Heart right ventricle (tissue), 16 donors: Measurements from ENCODE around the gene RALGAPA2. TPM values are rescaled to one million over a fixed set of nuclear protein-coding genes. Genes with fewer than 3 reads are reported as not detected.

Experiments
- ATAC-seq, 8 donors: fragments of 200-7000 bp; cut with Tn5 transposase; one replicate each; pipeline ENCODE4 v1.9.1; 2020; ENCODE audit warnings: mild to moderate bottlenecking in 8 of 8, moderate library complexity in 8 of 8, moderate number of reproducible peaks in 1 of 8
- DNase-seq, 2 donors: peaks; one replicate each; pipeline ENCODE4 v3.0.0-alpha.2; 2020
- H3K27ac ChIP-seq, 10 donors: fragments of 200-600 bp; sonication (generic) in 2 of 10; one replicate each; pipeline versions ENCODE4 v1.5.0 to v1.8.0; 2020 to 2022; ENCODE audit warnings: mild to moderate bottlenecking in 3 of 10
- H3K27me3 ChIP-seq, 7 donors: fragments of 200-600 bp; one replicate each; pipeline ENCODE4 v1.8.0; 2021 to 2022; ENCODE audit warnings: mild to moderate bottlenecking in 2 of 7
- H3K36me3 ChIP-seq, 9 donors: fragments of 200-600 bp; sonication (generic) in 1 of 9; one replicate each; pipeline versions ENCODE4 v1.5.0 to v1.8.0; 2020 to 2022; ENCODE audit warnings: mild to moderate bottlenecking in 2 of 9
- H3K4me1 ChIP-seq, 9 donors: fragments of 200-600 bp; sonication (generic) in 1 of 9; one replicate each; pipeline versions ENCODE4 v1.5.0 to v1.8.0; 2020 to 2022; ENCODE audit warnings: mild to moderate bottlenecking in 4 of 9
- H3K4me3 ChIP-seq, 10 donors: fragments of 200-600 bp; sonication (generic) in 2 of 10; one replicate each; pipeline versions ENCODE4 v1.5.0 to v1.8.0; 2020 to 2022; ENCODE audit warnings: mild to moderate bottlenecking in 7 of 10, moderate library complexity in 2 of 10
- H3K9me3 ChIP-seq, 11 donors: fragments of 200-600 bp in 10 of 11; sonication (generic) in 2 of 11; one replicate each; pipeline versions ENCODE4 v1.5.0 to v1.8.0; 2013 to 2022; ENCODE audit warnings: mild to moderate bottlenecking in 2 of 11, control low read depth in 1 of 11, moderate library complexity in 1 of 11
- WGBS, 2 donors: extraction: QIAGEN DNeasy Blood & Tissue Kit; methylation state at CpG; one replicate each; pipeline ENCODE4 v1.1.7; 2013; ENCODE audit warnings: inconsistent platforms in 1 of 2; 5-methylcytosine and 5-hydroxymethylcytosine counted together
- intact Hi-C, 10 donors: fragments of 100-400 bp; cut with DNase I; formaldehyde crosslinking; loops; one replicate each; pipeline versions ENCODE4 v1.11.1 to v1.14.2; 2022
- polyA plus RNA-seq, 2 donors: library from polyadenylated mRNA; stranded (reverse); fragments of 200-250 nt; gene quantifications; one replicate each; pipeline ENCODE4 v1.2.3, GENCODE V29; 2013
- total RNA-seq, 10 donors: library from RNA; stranded (reverse); fragmentation: NEBNext Ultra II Directional in 3 of 10; extraction: Animal tissue kit (Norgen Biotek cat#: 25700) in 3 of 10; gene quantifications; one replicate each; pipeline versions ENCODE4 v1.2.1 to v1.2.4, GENCODE V29; 2021 to 2023
- TF ChIP-seq, protein P1 (sequence below), 9 donors: fragments of 200-600 bp; sonication (generic) in 2 of 9; IDR thresholded peaks; one replicate each; pipeline versions ENCODE4 v1.5.0 to v1.8.0; 2021 to 2022; ENCODE audit warnings: antibody characterized with exemption in 9 of 9, mild to moderate bottlenecking in 5 of 9, moderate library complexity in 1 of 9
- donor health status: Arrhythmogenic right ventricular cardiomyopathy.
- donor health status: ischemic (EF 13 %, LVEDD 7.1; RV severe dilation, severe dysfunction).
- donor health status: healthy with polysubstance abuse.
- donor health status: DM: no; HTN: yes; CAD: no.
- donor health status: DM: no; HTN: no; CAD: no.
- donor health status: ischemic (EF 25% LVEDD 6.9; RV normal size, moderate dysfunction).
- donor health status: ischemic (EF 25% LVEDD 5.7; RV mildly dilated, moderate dysfunction).
- donor health status: healthy.
- donor health status: DM: yes; HTN: yes; CAD: no.
- donor health status: Ischemic cardiomyopathy.
- donor health status: ischemic (EF 35%, LVEDD 5.7; RV mildly dilated, moderate dysfunction).
- donor health status: nonischemic (EF 11% LVEDD 7.7; RV severe dilation, severe dysfunction).
- donor health status: DM: yes; HTN: yes; CAD: no.
- donor health status: PGD.
- donor health status: ischemic (EF 29% LVEDD 5.4; RV normal size, mild dysfunction).
- donor health status: nonischemic (EF 23%, LVEDD 6.1; RV moderate dilation, normal function).

Gene RALGAPA2
- total and polyA plus RNA-seq, 12 donors = 4.1 to 26.8 (median 18.2) TPM

DNA sequence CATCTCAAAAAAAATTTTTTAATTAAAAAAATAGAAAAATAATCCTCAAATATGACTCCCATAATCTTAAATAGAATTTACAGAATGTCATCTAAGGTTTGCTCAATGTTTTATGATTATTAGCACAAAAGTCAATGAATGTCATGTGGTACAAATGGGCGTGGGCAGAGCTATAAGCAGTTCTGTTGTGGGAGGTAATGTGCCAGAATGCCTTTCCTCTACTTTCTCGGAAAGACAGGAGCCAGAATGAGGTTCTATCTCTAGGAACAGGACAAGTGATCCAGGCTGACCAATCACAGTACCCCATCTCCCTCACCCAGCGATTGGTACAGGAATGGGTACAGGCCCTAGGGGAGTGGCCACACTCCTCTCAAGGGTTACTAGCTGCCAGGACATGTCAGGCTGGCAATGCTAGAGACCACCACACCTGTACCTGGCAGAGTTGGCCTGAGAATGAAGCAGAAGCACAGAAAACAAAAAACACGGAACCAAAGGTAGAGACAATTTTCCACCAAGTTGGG lies 15.1 kb downstream of the RALGAPA2 start:
- intact Hi-C loops = loop anchor here in 1 of 10 donors (10.0 kb wide), 1 partner anchor 107 kb away; no protein-coding TSS in a partner anchor
- no peak overlapping the region for H3K27ac ChIP-seq
- no peak for ATAC-seq
- peaks cover 0 to 23% (median 6%) of the 10 kb centered on the region in 9 donors for H3K4me1 ChIP-seq
- H3K27me3 ChIP-seq = no peaks in the 10 kb centered on the region
- WGBS, 2 donors = 89 to 91% methylated on average over 4 of the region's 4 CpGs
- no peaks in the 10 kb centered on the region for H3K36me3 ChIP-seq
- DNase-seq = no peak
- H3K4me3 ChIP-seq = no peak overlapping the region
- peaks cover 0 to 4% (median 0%) of the 10 kb centered on the region in 11 donors for H3K9me3 ChIP-seq
- TF ChIP-seq, protein P1, sequence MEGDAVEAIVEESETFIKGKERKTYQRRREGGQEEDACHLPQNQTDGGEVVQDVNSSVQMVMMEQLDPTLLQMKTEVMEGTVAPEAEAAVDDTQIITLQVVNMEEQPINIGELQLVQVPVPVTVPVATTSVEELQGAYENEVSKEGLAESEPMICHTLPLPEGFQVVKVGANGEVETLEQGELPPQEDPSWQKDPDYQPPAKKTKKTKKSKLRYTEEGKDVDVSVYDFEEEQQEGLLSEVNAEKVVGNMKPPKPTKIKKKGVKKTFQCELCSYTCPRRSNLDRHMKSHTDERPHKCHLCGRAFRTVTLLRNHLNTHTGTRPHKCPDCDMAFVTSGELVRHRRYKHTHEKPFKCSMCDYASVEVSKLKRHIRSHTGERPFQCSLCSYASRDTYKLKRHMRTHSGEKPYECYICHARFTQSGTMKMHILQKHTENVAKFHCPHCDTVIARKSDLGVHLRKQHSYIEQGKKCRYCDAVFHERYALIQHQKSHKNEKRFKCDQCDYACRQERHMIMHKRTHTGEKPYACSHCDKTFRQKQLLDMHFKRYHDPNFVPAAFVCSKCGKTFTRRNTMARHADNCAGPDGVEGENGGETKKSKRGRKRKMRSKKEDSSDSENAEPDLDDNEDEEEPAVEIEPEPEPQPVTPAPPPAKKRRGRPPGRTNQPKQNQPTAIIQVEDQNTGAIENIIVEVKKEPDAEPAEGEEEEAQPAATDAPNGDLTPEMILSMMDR (IDR thresholded peaks at IDR 0.05) = no peak

DNA sequence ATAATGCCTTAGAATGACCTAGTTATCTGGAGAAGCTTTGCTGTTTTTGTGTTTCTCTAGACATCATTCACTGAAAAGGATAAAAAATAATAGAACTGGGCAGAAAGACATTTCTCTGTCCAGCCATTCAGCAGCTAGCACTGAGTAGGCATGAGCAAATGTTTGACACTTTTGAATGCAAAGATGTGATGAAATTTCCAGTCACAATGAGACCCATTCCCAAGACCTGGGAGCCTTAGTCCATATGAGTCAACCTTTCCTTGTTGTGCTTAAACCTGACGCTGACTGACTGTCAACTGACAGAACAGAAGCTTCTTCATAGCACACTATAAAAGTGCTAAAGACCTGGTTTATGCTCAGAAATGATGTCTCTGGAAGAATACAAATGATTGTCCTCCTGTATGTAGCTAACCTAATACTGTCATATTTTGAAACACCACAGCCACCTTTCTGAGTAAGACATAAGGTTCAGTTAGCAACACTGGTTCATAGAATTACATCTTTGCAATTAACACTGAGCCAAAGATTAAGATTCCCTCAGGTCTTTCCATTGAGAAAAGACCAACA lies 17.1 kb downstream of the RALGAPA2 start:
- TF ChIP-seq, protein P1 (IDR thresholded peaks at IDR 0.05) = no peak
- no peak for DNase-seq
- intact Hi-C loops = loop anchor here in 1 of 10 donors (10.0 kb wide), 1 partner anchor 109 kb away; no protein-coding TSS in a partner anchor
- Histone ChIP-seq H3K9me3 (peaks cover 0 to 4% (median 0%) of the 10 kb centered on the region in 11 donors), H3K27me3 (no peaks in the 10 kb centered on the region), H3K36me3 (no peaks in the 10 kb centered on the region), H3K4me1 (peaks cover 0 to 29% (median 10%) of the 10 kb centered on the region in 9 donors), H3K4me3 (no peak overlapping the region), H3K27ac (no peak overlapping the region)
- 94 to 96% methylated on average over 1 of the region's 1 CpG for WGBS, 2 donors
- ATAC-seq = no peak

DNA sequence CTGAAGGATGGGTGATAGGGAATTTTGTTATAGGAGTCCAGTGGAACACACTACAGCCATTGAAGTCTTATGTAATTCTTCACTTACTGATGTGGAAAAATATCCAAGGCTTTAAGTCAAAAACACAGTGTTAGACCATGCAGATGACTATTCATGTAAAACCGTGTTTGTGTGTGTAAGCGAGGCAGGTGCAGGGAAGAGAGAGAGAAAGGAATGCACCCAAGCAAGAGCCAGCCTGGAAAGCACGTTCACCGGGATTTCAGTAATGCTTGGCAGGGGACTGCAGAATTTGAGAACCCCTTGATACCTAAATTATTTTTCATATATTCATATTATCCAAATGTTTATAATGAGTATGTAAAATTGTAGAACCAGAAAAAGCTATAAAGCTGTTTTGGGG lies 17.9 kb downstream of the RALGAPA2 start:
- ATAC-seq (no peak), DNase-seq (no peak)
- no peak overlapping the region for H3K27ac ChIP-seq
- WGBS, 2 donors = 93% methylated on average over 4 of the region's 4 CpGs
- no peaks in the 10 kb centered on the region for H3K36me3 ChIP-seq
- no peak overlapping the region for H3K4me3 ChIP-seq
- intact Hi-C loops = loop anchor here in 1 of 10 donors (10.0 kb wide), 1 partner anchor 110 kb away; no protein-coding TSS in a partner anchor
- peaks cover 2 to 32% (median 13%) of the 10 kb centered on the region in 9 donors for H3K4me1 ChIP-seq
- TF ChIP-seq, protein P1 (IDR thresholded peaks at IDR 0.05) = no peak
- no peaks in the 10 kb centered on the region for H3K27me3 ChIP-seq
- no peaks in the 10 kb centered on the region for H3K9me3 ChIP-seq

DNA sequence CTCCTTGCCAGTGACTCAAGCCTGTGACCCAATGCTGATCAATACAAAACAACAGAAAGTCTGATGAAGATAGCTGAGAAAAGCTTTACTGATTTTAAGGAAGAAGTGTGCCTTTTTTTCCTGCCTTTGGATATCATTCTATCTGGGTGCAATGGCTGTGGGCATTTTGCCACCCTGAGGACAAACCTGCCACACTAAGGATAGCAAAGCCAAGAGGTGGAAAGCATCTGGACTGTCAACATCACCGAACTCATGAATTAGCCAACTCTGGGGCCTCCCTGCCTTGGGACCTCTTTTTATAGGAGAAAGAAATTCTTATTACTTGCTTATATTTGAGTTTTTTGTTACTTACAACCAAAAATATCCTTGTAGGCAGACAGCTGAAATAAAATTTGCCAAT lies 19.9 kb downstream of the RALGAPA2 start:
- H3K27ac ChIP-seq = no peak overlapping the region
- H3K4me1 ChIP-seq = peaks cover 2 to 38% (median 13%) of the 10 kb centered on the region in 9 donors
- ATAC-seq (no peak), DNase-seq (no peak)
- no peaks in the 10 kb centered on the region for H3K9me3 ChIP-seq
- no peak overlapping the region for H3K4me3 ChIP-seq
- no peaks in the 10 kb centered on the region for H3K36me3 ChIP-seq
- TF ChIP-seq, protein P1 (IDR thresholded peaks at IDR 0.05) = no peak
- intact Hi-C loops = loop anchor here in 1 of 10 donors (10.0 kb wide), 1 partner anchor 112 kb away; no protein-coding TSS in a partner anchor
- WGBS, 2 donors = 83 to 88% methylated on average over 1 of the region's 1 CpG
- H3K27me3 ChIP-seq = no peaks in the 10 kb centered on the region
